Measurements from ENCODE around the gene AP5S1. TPM values are rescaled to one million over a fixed set of nuclear protein-coding genes. Genes with fewer than 3 reads are reported as not detected.

The AP5S1 gene
- total RNA-seq, 2 experiments from 2014 or later = 6.0 TPM

- no peaks in the 10 kb centered on the region for H3K27me3 Mint-ChIP-seq
- Histone ChIP-seq H3K27ac (ENCODE audit: low read depth in 1 of 2, low read length in 2 of 2) (peak overlapping the region; percentile 90 to 95), H3K4me3 (ENCODE audit: low read length) (peak overlapping the region; percentile 96), H3K9me3 (ENCODE audit: control insufficient read depth in 1 of 2, insufficient read depth in 1 of 2, low read length in 2 of 2) (no peaks in the 10 kb centered on the region), H3K4me1 (ENCODE audit: insufficient read depth, low read length) (peaks cover 40% of the 10 kb centered on the region), H3K27me3 (ENCODE audit: control insufficient read depth in 1 of 2, insufficient read depth in 2 of 2, low read length in 2 of 2) (no peaks in the 10 kb centered on the region), H3K36me3 (ENCODE audit: insufficient read depth, low read length) (peaks cover 14% of the 10 kb centered on the region)
- ChIA-PET POLR2A (interaction anchor here (1.2 to 3.0 kb wide), 6 partner anchors 8 to 138 kb away, joined by 3 to 35 read pairs (median 20); partner anchors contain the start of genes ADISSP, AP5S1 and CENPB), CTCF (interaction anchor here (1.9 to 2.8 kb wide), 3 partner anchors 8 to 27 kb away, joined by 5 to 32 read pairs (median 16); partner anchors contain the start of genes ADISSP, AP5S1 and CENPB)
- intact Hi-C loops (cut with DNase I, micrococcal nuclease) = loop anchor here in 1 of 2 experiments (1.0 kb wide), 1 partner anchor 25 kb away; the partner anchor contains the start of gene AP5S1
- H3K4me3 Mint-ChIP-seq = peak overlapping the region; percentile 96
- no peak for DNase-seq
- H3K9me3 Mint-ChIP-seq = no peaks in the 10 kb centered on the region
- H3K36me3 Mint-ChIP-seq (ENCODE audit: low read depth) = peaks cover 39% of the 10 kb centered on the region
- H3K4me1 Mint-ChIP-seq (ENCODE audit: low read depth) = peaks cover 37% of the 10 kb centered on the region
- no peak for ATAC-seq (ENCODE audit: poor library complexity)
- peak overlapping the region; percentile 94 for H3K27ac Mint-ChIP-seq
- TF ChIP-seq CTCF (IDR thresholded peaks at IDR 0.05) = no peak
Observed at GRCh38 chr20:3794701-3795420, 25.5 kb upstream of the AP5S1 start.

DNA sequence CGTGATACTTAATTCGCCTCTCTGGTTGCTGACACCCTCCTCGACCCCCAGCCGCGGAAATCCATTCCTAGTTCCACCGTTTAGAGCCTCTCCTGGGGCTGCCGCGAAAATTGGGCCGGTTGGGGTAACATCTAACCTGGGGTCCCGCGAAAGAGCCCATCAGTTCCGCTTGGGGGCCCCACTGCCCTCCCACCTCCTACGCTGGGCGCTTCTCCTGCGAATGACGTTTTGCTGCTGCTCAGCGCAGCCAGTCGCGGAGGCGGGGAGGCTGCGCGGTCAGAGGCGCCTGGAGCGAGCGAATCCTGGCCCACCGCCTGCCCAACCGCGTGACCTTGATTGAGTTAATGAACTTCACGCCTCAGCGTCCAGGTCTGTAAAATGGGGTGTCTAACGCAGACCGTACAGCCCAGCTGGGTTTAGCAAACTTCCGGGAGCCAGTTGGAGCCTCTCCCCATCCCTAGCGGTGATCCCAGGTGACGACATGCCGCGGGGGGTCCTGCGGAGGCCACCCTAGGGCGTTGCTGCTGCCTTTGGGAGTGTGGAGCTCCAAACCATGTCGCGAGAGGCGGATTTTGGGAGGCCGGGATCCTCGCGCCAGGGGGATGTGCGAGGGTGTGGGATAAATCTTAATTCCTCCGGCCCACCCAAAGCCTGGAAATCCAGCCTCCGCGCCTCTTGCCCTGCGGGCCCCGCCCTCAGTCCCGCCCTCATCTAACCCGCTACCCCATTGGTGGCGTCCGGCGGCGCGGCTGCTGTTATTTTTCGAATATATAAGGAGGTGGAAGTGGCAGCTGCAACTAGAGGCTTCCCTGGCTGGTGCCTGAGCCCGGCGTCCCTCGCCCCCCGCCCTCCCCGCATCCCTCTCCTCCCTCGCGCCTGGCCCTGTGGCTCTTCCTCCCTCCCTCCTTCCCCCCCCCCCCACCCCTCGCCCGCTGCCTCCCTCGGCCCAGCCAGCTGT lies 24.6 kb upstream of the AP5S1 start, which contains the start of gene CDC25B:
Gene CDC25B, plus strand, starts transcription at position 800 of the 958 bp plus-strand sequence. CDS start 222 bp downstream, outside the sequence.
- Mint-ChIP-seq H3K4me3 (peak within 1 kb of the TSS; percentile 100), H3K9me3 (no peaks in the 10 kb centered on the region), H3K27me3 (no peaks in the 10 kb centered on the region), H3K36me3 (ENCODE audit: low read depth) (peaks cover 48% of the 10 kb centered on the region), H3K4me1 (ENCODE audit: low read depth) (peaks cover 45% of the 10 kb centered on the region), H3K27ac (peak within 1 kb of the TSS; percentile 95)
- no peaks in the 10 kb centered on the region for H3K9me3 ChIP-seq (ENCODE audit: control insufficient read depth in 1 of 2, insufficient read depth in 1 of 2, low read length in 2 of 2)
- POLR2A ChIA-PET = interaction anchor here (1.1 to 3.0 kb wide), 9 partner anchors 9 to 137 kb away, joined by 3 to 35 read pairs (median 9); partner anchors contain the start of genes ADISSP, AP5S1 and CENPB
- H3K27me3 ChIP-seq (ENCODE audit: control insufficient read depth in 1 of 2, insufficient read depth in 2 of 2, low read length in 2 of 2) = no peaks in the 10 kb centered on the region
- H3K4me3 ChIP-seq (ENCODE audit: low read length) = peak within 1 kb of the TSS; percentile 96
- peaks cover 23% of the 10 kb centered on the region for H3K36me3 ChIP-seq (ENCODE audit: insufficient read depth, low read length)
- intact Hi-C loops (cut with DNase I, micrococcal nuclease) = loop anchor here (1.0 kb wide), 2 partner anchors 8 to 25 kb away; partner anchors contain the start of gene AP5S1 (in 1 of the 2)
- H3K4me1 ChIP-seq (ENCODE audit: insufficient read depth, low read length) = peaks cover 50% of the 10 kb centered on the region
- CTCF ChIA-PET = interaction anchor here (0.6 to 2.8 kb wide), 10 partner anchors 9 to 289 kb away, joined by 3 to 32 read pairs (median 4); partner anchors contain the start of genes ADISSP, AP5S1 and CENPB
- peak; percentile 58 for TF ChIP-seq CTCF (IDR thresholded peaks at IDR 0.05)
- peak within 1 kb of the TSS; percentile 90 to 95 for H3K27ac ChIP-seq (ENCODE audit: low read depth in 1 of 2, low read length in 2 of 2)
- peak; percentile 82 to 95 (median 89) for DNase-seq
- ATAC-seq (ENCODE audit: poor library complexity) = peak; percentile 81
